Tibial nerve (tissue), 4 donors: Measurements from ENCODE around the gene MAGEA11. TPM values are rescaled to one million over a fixed set of nuclear protein-coding genes. Genes with fewer than 3 reads are reported as not detected.
"Not testable (repeated sequence)": the region's sequence is repeated elsewhere in the genome, so short reads cannot be mapped to it uniquely, and the experiment has no call there.

Experiments
- DNase-seq, 2 donors: peaks; one replicate each; pipeline ENCODE4 v3.0.0-alpha.2; 2019; ENCODE audit warnings: low spot score in 2 of 2
- H3K27ac ChIP-seq, 4 donors: fragments of 200-600 bp; sonication (generic) in 3 of 4; one replicate each; pipeline ENCODE4 v1.5.1; 2017 to 2019; ENCODE audit warnings: mild to moderate bottlenecking in 1 of 4
- H3K27me3 ChIP-seq, 2 donors: fragments of 200-600 bp; sonication (generic) in 1 of 2; one replicate each; pipeline versions ENCODE4 v1.5.1 to v1.6.0; 2017 to 2019
- H3K36me3 ChIP-seq, 3 donors: fragments of 200-600 bp; sonication (generic); one replicate each; pipeline ENCODE4 v1.5.1; 2018 to 2019
- H3K4me1 ChIP-seq, 4 donors: fragments of 200-600 bp; sonication (generic) in 3 of 4; one replicate each; pipeline ENCODE4 v1.5.1; 2017 to 2019
- H3K4me3 ChIP-seq, 4 donors: fragments of 200-600 bp; sonication (generic) in 3 of 4; one replicate each; pipeline ENCODE4 v1.5.1; 2017 to 2019; ENCODE audit warnings: mild to moderate bottlenecking in 1 of 4, moderate library complexity in 1 of 4
- H3K9me3 ChIP-seq, 4 donors: fragments of 200-600 bp; sonication (generic) in 3 of 4; one replicate each; pipeline ENCODE4 v1.5.1; 2017 to 2019
- CTCF ChIP-seq, 5 experiments: fragments of 200-600 bp in 3 of 5; fragments of 450-650 bp in 2 of 5; sonication (generic) in 3 of 5; IDR thresholded peaks; one replicate each; pipeline ENCODE4 v1.5.1; 2016 to 2019; ENCODE audit warnings: antibody characterized with exemption in 5 of 5, mild to moderate bottlenecking in 3 of 5, moderate library complexity in 2 of 5
- EP300 ChIP-seq, 2 donors: sonication (generic); formaldehyde crosslinking; IDR thresholded peaks; one replicate each; pipeline ENCODE4 v1.6.1; 2017; ENCODE audit warnings: antibody characterized with exemption in 2 of 2, mild to moderate bottlenecking in 1 of 2
- POLR2A ChIP-seq, 2 donors: fragments of 450-650 bp; IDR thresholded peaks; one replicate each; pipeline ENCODE4 v1.6.1; 2017; ENCODE audit warnings: antibody characterized with exemption in 2 of 2, mild to moderate bottlenecking in 2 of 2, moderate library complexity in 2 of 2
- WGBS, 2 donors: methylation state at CpG; one replicate each; pipeline ENCODE4 v1.1.5; 2018; 5-methylcytosine and 5-hydroxymethylcytosine counted together
- total RNA-seq, 4 donors: library from RNA; depleted of rRNA; stranded (reverse); fragments of >200 nt; gene quantifications; one replicate each; pipeline ENCODE4 v1.1.0, GENCODE V29; 2016

Gene MAGEA11
- total RNA-seq, 4 donors from 2014 or later = not detected

- TF ChIP-seq POLR2A (IDR thresholded peaks at IDR 0.05) = no peak
- TF ChIP-seq CTCF (IDR thresholded peaks at IDR 0.05) = no peak
- no peak for TF ChIP-seq EP300 (IDR thresholded peaks at IDR 0.05)
- Histone ChIP-seq H3K9me3 (no peaks in the 10 kb centered on the region), H3K4me1 (no peaks in the 10 kb centered on the region), H3K4me3 (no peak overlapping the region), H3K27me3 (no peaks in the 10 kb centered on the region), H3K27ac (no peak overlapping the region), H3K36me3 (no peaks in the 10 kb centered on the region)
- 51 to 55% methylated on average over 9 of the region's 9 CpGs for WGBS, 2 donors
- no peak for DNase-seq
Measured at GRCh38 chrX:149682956-149683947, 28.6 kb upstream of the MAGEA11 start.

- no peak for TF ChIP-seq POLR2A (IDR thresholded peaks at IDR 0.05)
- no peak for TF ChIP-seq EP300 (IDR thresholded peaks at IDR 0.05)
- no peak for TF ChIP-seq CTCF (IDR thresholded peaks at IDR 0.05)
- no peak for DNase-seq
- Histone ChIP-seq H3K27me3 (no peaks in the 10 kb centered on the region), H3K36me3 (no peaks in the 10 kb centered on the region), H3K27ac (no peak overlapping the region), H3K4me3 (no peak overlapping the region), H3K9me3 (no peaks in the 10 kb centered on the region), H3K4me1 (no peaks in the 10 kb centered on the region)
- WGBS, 2 donors = 74 to 87% methylated on average over 6 of the region's 6 CpGs
Measured at GRCh38 chrX:149683966-149684730, 27.7 kb upstream of the MAGEA11 start.

GRCh38 chrX:149687991-149688390 lies 23.9 kb upstream of the MAGEA11 start:
- Histone ChIP-seq H3K4me1 (no peaks in the 10 kb centered on the region), H3K36me3 (no peaks in the 10 kb centered on the region), H3K9me3 (no peaks in the 10 kb centered on the region), H3K4me3 (no peak overlapping the region), H3K27me3 (no peaks in the 10 kb centered on the region), H3K27ac (no peak overlapping the region)
- DNase-seq = no peak
- TF ChIP-seq POLR2A (IDR thresholded peaks at IDR 0.05) = no peak
- no peak for TF ChIP-seq EP300 (IDR thresholded peaks at IDR 0.05)
- TF ChIP-seq CTCF (IDR thresholded peaks at IDR 0.05) = no peak

GRCh38 chrX:149688552-149688951 lies 23.3 kb upstream of the MAGEA11 start:
- Histone ChIP-seq H3K27me3 (no peaks in the 10 kb centered on the region), H3K9me3 (no peaks in the 10 kb centered on the region), H3K4me3 (no peak overlapping the region), H3K4me1 (no peaks in the 10 kb centered on the region), H3K27ac (no peak overlapping the region), H3K36me3 (no peaks in the 10 kb centered on the region)
- 64 to 75% methylated on average over 1 of the region's 1 CpG for WGBS, 2 donors
- no peak for DNase-seq
- TF ChIP-seq POLR2A (IDR thresholded peaks at IDR 0.05) (no peak), CTCF (IDR thresholded peaks at IDR 0.05) (no peak), EP300 (IDR thresholded peaks at IDR 0.05) (no peak)

GRCh38 chrX:149691794-149692193 lies 20.1 kb upstream of the MAGEA11 start:
- no peak overlapping the region for H3K4me3 ChIP-seq
- H3K9me3 ChIP-seq = no peaks in the 10 kb centered on the region
- H3K4me1 ChIP-seq = no peaks in the 10 kb centered on the region
- no peaks in the 10 kb centered on the region for H3K36me3 ChIP-seq
- WGBS, 2 donors = 75 to 100% methylated on average over 1 of the region's 1 CpG
- H3K27me3 ChIP-seq = peaks cover 0 to 4% of the 10 kb centered on the region in 2 donors
- H3K27ac ChIP-seq = no peak overlapping the region
- no peak for DNase-seq
- TF ChIP-seq EP300 (IDR thresholded peaks at IDR 0.05) (no peak), CTCF (IDR thresholded peaks at IDR 0.05) (no peak), POLR2A (IDR thresholded peaks at IDR 0.05) (no peak)

GRCh38 chrX:149692686-149693272 lies 19.1 kb upstream of the MAGEA11 start:
- H3K27me3 ChIP-seq, H3K4me3 ChIP-seq, H3K4me1 ChIP-seq, H3K36me3 ChIP-seq, DNase-seq, H3K9me3 ChIP-seq, H3K27ac ChIP-seq: not testable (repeated sequence)
- WGBS, 2 donors = 56 to 70% methylated on average over 6 of the region's 6 CpGs
